Prostate gland (tissue), 2 donors: Measurements from ENCODE around the gene KRT17.

Experiments
- CTCF ChIP-seq, 4 experiments: fragments of 200-600 bp in 2 of 4; fragments of 450-650 bp in 2 of 4; sonication (generic) in 2 of 4; IDR thresholded peaks; 1 replicate in 3 of 4; 2 replicates in 1 of 4; pipeline ENCODE4 v1.5.1; 2016 to 2019; ENCODE audit warnings: antibody characterized with exemption in 4 of 4, mild to moderate bottlenecking in 2 of 4, moderate library complexity in 2 of 4
- POLR2A ChIP-seq: fragments of 450-650 bp; IDR thresholded peaks from one replicate; pipeline ENCODE4 v1.6.1; 2016; ENCODE audit warnings: antibody characterized with exemption, mild to moderate bottlenecking

DNA sequence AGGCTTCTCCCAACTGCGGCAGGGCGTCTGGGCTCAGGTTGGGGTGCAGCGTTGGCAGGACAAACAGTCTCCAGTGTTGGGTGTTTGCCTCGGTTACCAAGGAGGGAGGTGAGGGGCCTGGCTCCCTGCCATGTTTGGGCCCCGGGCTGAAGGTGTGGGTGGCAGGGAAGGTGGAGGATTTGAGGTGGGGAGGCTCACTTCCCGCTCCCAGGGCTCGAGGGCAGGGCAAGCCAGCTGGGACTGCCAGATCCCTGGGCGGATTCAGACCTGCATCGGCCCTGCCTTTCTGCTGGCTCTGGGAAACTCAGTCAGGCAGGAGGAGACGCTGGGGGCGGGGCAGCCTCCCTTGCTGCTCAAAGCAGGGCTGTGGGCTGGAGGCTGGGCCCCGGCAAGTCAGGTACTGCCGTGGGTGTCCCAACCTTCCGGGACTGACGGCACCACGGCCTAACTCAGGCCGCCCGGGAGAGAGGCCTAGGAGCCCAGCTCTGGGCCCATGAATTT lies 31.3 kb upstream of the KRT17 start:
- TF ChIP-seq CTCF (IDR thresholded peaks at IDR 0.05): no peak
- TF ChIP-seq POLR2A: peak; percentile 49
